GM23338 (cell line): Measurements from ENCODE around the gene MPPED2. TPM values are rescaled to one million over a fixed set of nuclear protein-coding genes. Genes with fewer than 3 reads are reported as not detected.
A peak's percentile ranks its signal among the peaks of the same experiment; 100 is the strongest.

Experiments
- ATAC-seq: fragments of 200-7000 bp; cut with Tn5 transposase; 3 replicates; pipeline ENCODE4 v1.9.1; 2020
- DNase-seq: peaks from one replicate; pipeline ENCODE4 v3.0.0-alpha.2; 2015; ENCODE audit warnings: low spot score
- H2AFZ ChIP-seq: fragments of 200-600 bp; sonication (generic); 2 replicates; pipeline ENCODE4 v1.8.0; 2016; ENCODE audit warnings: antibody characterized with exemption, mild to moderate bottlenecking, moderate library complexity
- H3F3A ChIP-seq: fragments of 200-600 bp; sonication (generic); replicated peaks from 2 replicates; pipeline ENCODE4 v1.8.0; 2017; ENCODE audit warnings: antibody characterized with exemption, mixed run types, low read depth
- H3K27ac ChIP-seq: fragments of 200-600 bp; sonication (generic); 2 replicates; pipeline ENCODE4 v1.6.1; 2016; ENCODE audit warnings: low read depth
- H3K27me3 ChIP-seq: fragments of 200-600 bp; sonication (generic); 2 replicates; pipeline ENCODE4 v1.8.0; 2016; ENCODE audit warnings: mild to moderate bottlenecking, mixed run types, moderate library complexity; ENCODE audit not compliant: insufficient read depth
- H3K36me3 ChIP-seq: fragments of 200-600 bp; sonication (generic); 2 replicates; pipeline ENCODE4 v1.8.0; 2016; ENCODE audit warnings: mild to moderate bottlenecking; ENCODE audit not compliant: insufficient read depth
- H3K4me1 ChIP-seq: fragments of 200-600 bp; sonication (generic); 2 replicates; pipeline ENCODE4 v1.8.0; 2016; ENCODE audit warnings: mild to moderate bottlenecking, moderate library complexity; ENCODE audit not compliant: insufficient read depth
- H3K4me2 ChIP-seq: fragments of 200-600 bp; sonication (generic); 2 replicates; pipeline ENCODE4 v1.7.1; 2017; ENCODE audit warnings: mixed run types
- H3K4me3 ChIP-seq: fragments of 200-600 bp; sonication (generic); 2 replicates; pipeline ENCODE4 v1.6.1; 2016; ENCODE audit warnings: mixed run types
- H3K79me2 ChIP-seq: fragments of 200-600 bp; sonication (generic); replicated peaks from 2 replicates; pipeline ENCODE4 v1.8.0; 2017; ENCODE audit warnings: mild to moderate bottlenecking; ENCODE audit not compliant: insufficient read depth
- H3K9me2 ChIP-seq: fragments of 200-600 bp; sonication (generic); 2 replicates; pipeline ENCODE4 v1.8.0; 2017; ENCODE audit not compliant: insufficient read depth
- H4K20me1 ChIP-seq: fragments of 200-600 bp; sonication (generic); replicated peaks from 2 replicates; pipeline ENCODE4 v1.8.0; 2017; ENCODE audit warnings: mild to moderate bottlenecking; ENCODE audit not compliant: insufficient read depth
- H3K27ac Mint-ChIP-seq: 2 replicates; pipeline ENCODE4 v1.8.0; 2020; ENCODE audit warnings: inconsistent platforms, mild to moderate bottlenecking, moderate library complexity, mixed read lengths
- H3K27me3 Mint-ChIP-seq: 3 replicates; pipeline ENCODE4 v1.8.0; 2022; ENCODE audit warnings: low read depth, mild to moderate bottlenecking, moderate library complexity, mixed read lengths, inconsistent platforms; ENCODE audit not compliant: insufficient read depth, poor library complexity
- H3K36me3 Mint-ChIP-seq: 3 replicates; pipeline ENCODE4 v1.8.0; 2021; ENCODE audit warnings: low read depth, mild to moderate bottlenecking, inconsistent platforms, moderate library complexity, mixed read lengths
- H3K4me1 Mint-ChIP-seq: 3 replicates; pipeline ENCODE4 v1.8.0; 2020; ENCODE audit warnings: mild to moderate bottlenecking, inconsistent platforms, mixed read lengths
- H3K4me3 Mint-ChIP-seq: 3 replicates; pipeline ENCODE4 v1.8.0; 2021; ENCODE audit warnings: moderate library complexity, mild to moderate bottlenecking, inconsistent platforms, mixed read lengths
- H3K9me3 Mint-ChIP-seq: 3 replicates; pipeline ENCODE4 v1.8.0; 2020; ENCODE audit warnings: moderate library complexity, mild to moderate bottlenecking, inconsistent platforms, mixed read lengths
- CREB1 ChIP-seq: fragments of 250-450 bp; sonication (Bioruptor Pico); IDR thresholded peaks from 2 replicates; pipeline ENCODE4 v1.5.0; 2020; ENCODE audit warnings: low read depth, mild to moderate bottlenecking, moderate library complexity
- CTCF ChIP-seq, 2 experiments: fragments of 200-600 bp in 1 of 2; sonication (generic) in 1 of 2; conservative IDR thresholded peaks; 2 replicates each; pipeline versions ENCODE4 v1.5.1 to v1.6.1; 2016 to 2017; ENCODE audit warnings: antibody characterized with exemption in 2 of 2, low read depth in 2 of 2, mild to moderate bottlenecking in 2 of 2, moderate library complexity in 1 of 2
- EZH2phosphoT487 ChIP-seq: fragments of 200-600 bp; sonication (generic); IDR thresholded peaks from one replicate; pipeline ENCODE4 v1.8.1; 2018; ENCODE audit warnings: antibody characterized with exemption; ENCODE audit not compliant: unreplicated experiment
- JUNB ChIP-seq: IDR thresholded peaks from one replicate; pipeline ENCODE4 v1.6.1; 2016; ENCODE audit warnings: antibody characterized with exemption; ENCODE audit not compliant: unreplicated experiment
- NANOG ChIP-seq: IDR thresholded peaks from 2 replicates; pipeline ENCODE4 v1.6.1; 2016; ENCODE audit warnings: antibody characterized with exemption, borderline replicate concordance
- POLR2AphosphoS5 ChIP-seq: IDR thresholded peaks from 2 replicates; pipeline ENCODE4 v1.6.1; 2016; ENCODE audit warnings: antibody characterized with exemption, low read depth
- STAT1 ChIP-seq: IDR thresholded peaks from one replicate; pipeline ENCODE4 v1.6.1; 2016; ENCODE audit warnings: antibody characterized with exemption; ENCODE audit not compliant: unreplicated experiment
- ZNF114 ChIP-seq: fragments of 250-450 bp; sonication (Bioruptor Pico); IDR thresholded peaks from 2 replicates; pipeline ENCODE4 v1.5.0; 2020; ENCODE audit warnings: mild to moderate bottlenecking, moderate library complexity
- polyA plus RNA-seq: library from polyadenylated mRNA; unstranded; fragments of >200 nt; fragmentation: Nextera tagmentation; extraction: Ambion mirVana; gene quantifications from 2 replicates; pipeline ENCODE4 v1.2.1, GENCODE V29; 2016
- total RNA-seq: library from RNA; depleted of rRNA; stranded (reverse); fragments of >200 nt; shearing (Covaris generic); gene quantifications from 2 replicates; pipeline ENCODE4 v1.2.3, GENCODE V29; 2014

MPPED2 gene
- total and polyA plus RNA-seq, 2 experiments from 2014 or later: 4.4 to 6.8 TPM

- no peaks in the 10 kb centered on the region for H3K27me3 ChIP-seq
- Mint-ChIP-seq H3K27me3 (peaks cover 1% of the 10 kb centered on the region), H3K27ac (no peak overlapping the region), H3K4me3 (no peak overlapping the region), H3K9me3 (peaks cover 10% of the 10 kb centered on the region; the same call in 2 of the 3 replicates), H3K36me3 (peaks cover 12% of the 10 kb centered on the region; the same call in 2 of the 3 replicates), H3K4me1 (no peaks in the 10 kb centered on the region)
- no peak overlapping the region for H2AFZ ChIP-seq
- no peak overlapping the region for H3K4me3 ChIP-seq
- TF ChIP-seq CREB1 (CRISPR knock-in tag): no peak
- TF ChIP-seq CTCF (conservative IDR thresholded peaks at IDR 0.05; ENCODE audit: low read depth in 2 of 2): peak in 1 of 2 experiments; percentile 55; a peak in 2 of 4 replicates
- no peaks in the 10 kb centered on the region for H3K4me1 ChIP-seq
- DNase-seq (peak; percentile 26), ATAC-seq (no peak; the same call in 2 of the 3 replicates)
- H3K9me2 ChIP-seq: no peaks in the 10 kb centered on the region
- no peaks in the 10 kb centered on the region for H3K79me2 ChIP-seq
- H4K20me1 ChIP-seq: no peaks in the 10 kb centered on the region
- H3K27ac ChIP-seq: no peak overlapping the region
- no peaks in the 10 kb centered on the region for H3F3A ChIP-seq
- H3K4me2 ChIP-seq: no peak overlapping the region
- H3K36me3 ChIP-seq: no peaks in the 10 kb centered on the region
These were observed 31.6 kb upstream of the MPPED2 start for GRCh38 chr11:30617762-30618161.

- Mint-ChIP-seq H3K27ac (peak overlapping the region; percentile 67; the same call in 1 of the 2 replicates), H3K27me3 (peaks cover 3% of the 10 kb centered on the region), H3K9me3 (no peaks in the 10 kb centered on the region), H3K4me1 (peaks cover 2% of the 10 kb centered on the region; the same call in 1 of the 3 replicates), H3K36me3 (no peaks in the 10 kb centered on the region), H3K4me3 (no peak overlapping the region)
- ATAC-seq (no peak), DNase-seq (no peak)
- Histone ChIP-seq H3K4me3 (no peak overlapping the region), H3K9me2 (no peaks in the 10 kb centered on the region), H3F3A (no peaks in the 10 kb centered on the region), H2AFZ (no peak overlapping the region), H3K4me1 (no peaks in the 10 kb centered on the region), H3K27me3 (no peaks in the 10 kb centered on the region), H3K4me2 (no peak overlapping the region), H3K79me2 (no peaks in the 10 kb centered on the region), H4K20me1 (no peaks in the 10 kb centered on the region), H3K36me3 (no peaks in the 10 kb centered on the region), H3K27ac (no peak overlapping the region)
- no peak for TF ChIP-seq ZNF114 (CRISPR knock-in tag)
- TF ChIP-seq EZH2phosphoT487: no peak
- no peak for TF ChIP-seq POLR2AphosphoS5
These were observed 24.5 kb upstream of the MPPED2 start for GRCh38 chr11:30610628-30611027.

- Histone ChIP-seq H2AFZ (no peak overlapping the region), H3K36me3 (no peaks in the 10 kb centered on the region), H3K4me1 (no peaks in the 10 kb centered on the region), H3K27me3 (no peaks in the 10 kb centered on the region), H3K27ac (no peak overlapping the region), H3F3A (no peaks in the 10 kb centered on the region), H3K4me3 (no peak overlapping the region), H3K9me2 (no peaks in the 10 kb centered on the region), H3K4me2 (no peak overlapping the region), H4K20me1 (no peaks in the 10 kb centered on the region), H3K79me2 (no peaks in the 10 kb centered on the region)
- H3K9me3 Mint-ChIP-seq: no peaks in the 10 kb centered on the region
- no peaks in the 10 kb centered on the region for H3K36me3 Mint-ChIP-seq
- peaks cover 2% of the 10 kb centered on the region; the same call in 1 of the 3 replicates for H3K4me1 Mint-ChIP-seq
- no peak overlapping the region for H3K27ac Mint-ChIP-seq
- peaks cover 2% of the 10 kb centered on the region for H3K27me3 Mint-ChIP-seq
- no peak overlapping the region for H3K4me3 Mint-ChIP-seq
- DNase-seq (peak; percentile 35), ATAC-seq (peak; percentile 54; the same call in 2 of the 3 replicates)
- TF ChIP-seq NANOG: no peak
- TF ChIP-seq POLR2AphosphoS5: no peak
- no peak for TF ChIP-seq JUNB
- TF ChIP-seq EZH2phosphoT487: no peak
- TF ChIP-seq STAT1: no peak
These were observed 22.4 kb upstream of the MPPED2 start for GRCh38 chr11:30608534-30608933.
